Fibroblast of the aortic adventitia (primary cell): ENCODE results near the gene AKAP7. TPM values are rescaled to one million over a fixed set of nuclear protein-coding genes. Genes with fewer than 3 reads are reported as not detected.
"Not testable (repeated sequence)": the region's sequence is repeated elsewhere in the genome, so short reads cannot be mapped to it uniquely, and the experiment has no call there.

Source experiments
- DNase-seq: peaks from one replicate; pipeline ENCODE4 v3.0.0-alpha.2; 2010; ENCODE audit warnings: low read depth
- H3K4me3 ChIP-seq: 2 replicates; pipeline ENCODE4 v1.5.1; 2011; ENCODE audit warnings: low read depth, mild to moderate bottlenecking, control low read depth, low read length, moderate library complexity
- CTCF ChIP-seq: IDR thresholded peaks from 2 replicates; pipeline ENCODE4 v1.5.1; 2011; ENCODE audit warnings: mild to moderate bottlenecking, low read length, control low read depth, inconsistent platforms; ENCODE audit not compliant: insufficient read depth
- total RNA-seq: library from RNA; depleted of rRNA; stranded (reverse); fragments of >200 nt; gene quantifications from 2 replicates; pipeline ENCODE4 v1.2.3, GENCODE V29; 2012; ENCODE audit warnings: low replicate concordance

AKAP7 gene
- total RNA-seq, 1 donor: 5.4 TPM

GRCh38 chr6:131295081-131295480 is 159.8 kb downstream of the AKAP7 start:
- H3K4me3 ChIP-seq: no peak overlapping the region
- no peak for DNase-seq
- no peak for TF ChIP-seq CTCF

- not testable (repeated sequence) for H3K4me3 ChIP-seq, DNase-seq
Measured at GRCh38 chr6:131300826-131301225, 165.6 kb downstream of the AKAP7 start.

GRCh38 chr6:131303338-131303930 is 168.2 kb downstream of the AKAP7 start:
- TF ChIP-seq CTCF: no peak
- no peak overlapping the region for H3K4me3 ChIP-seq
- DNase-seq: no peak

GRCh38 chr6:131305037-131305850 is 170.0 kb downstream of the AKAP7 start:
- TF ChIP-seq CTCF: no peak
- H3K4me3 ChIP-seq: no peak overlapping the region
- DNase-seq: no peak

GRCh38 chr6:131309437-131309836 is 174.2 kb downstream of the AKAP7 start:
- no peak for DNase-seq
- no peak for TF ChIP-seq CTCF
- H3K4me3 ChIP-seq: no peak overlapping the region

- DNase-seq: no peak
- no peak overlapping the region for H3K4me3 ChIP-seq
- TF ChIP-seq CTCF: no peak
Measured at GRCh38 chr6:131314838-131315237, 179.6 kb downstream of the AKAP7 start.

GRCh38 chr6:131316654-131317053 is 181.4 kb downstream of the AKAP7 start:
- DNase-seq: no peak
- no peak for TF ChIP-seq CTCF

More at GRCh38 chr6:131316654-131317053, 181.4 kb downstream of the AKAP7 start:
- no peak overlapping the region for H3K4me3 ChIP-seq
